IMR-90 (cell line): ENCODE results near the gene FAU. TPM values are rescaled to one million over a fixed set of nuclear protein-coding genes. Genes with fewer than 3 reads are reported as not detected.

Experiments used
- ATAC-seq: fragments of 200-7000 bp; cut with Tn5 transposase; 2 replicates; pipeline ENCODE4 v1.9.1; 2020; ENCODE audit warnings: low read depth, mild to moderate bottlenecking, moderate library complexity
- BruUV-seq: library from RNA; stranded (reverse); fragments of 400-500 nt; replicated peaks from 2 replicates; lab custom pipeline; 2021; lab: Mats Ljungman, UMichigan
- CTCF ChIA-PET: fragments of 300-600 bp; formaldehyde crosslinking; extraction: SDS; loops from one replicate; lab custom pipeline; 2021; ENCODE audit warnings: antibody characterized with exemption; lab: Yijun Ruan, JAX
- POLR2A ChIA-PET: fragments of 300-600 bp; sonication (Branson Sonifier 250); formaldehyde crosslinking; loops from one replicate; lab custom pipeline; 2022; ENCODE audit warnings: antibody characterized with exemption; ENCODE audit not compliant: unreplicated experiment; lab: Charles Lee
- DNase-seq: peaks from one replicate; pipeline ENCODE4 v3.0.0; 2013
- H2AFZ ChIP-seq: replicated peaks from 2 replicates; pipeline ENCODE3; 2013; ENCODE audit warnings: low read length, mild to moderate bottlenecking; ENCODE audit not compliant: poor library complexity
- H2AK5ac ChIP-seq: 2 replicates; pipeline ENCODE4 v1.6.1; 2013; ENCODE audit warnings: low read depth, low read length, inconsistent platforms
- H2AK9ac ChIP-seq: replicated peaks from 2 replicates; pipeline ENCODE3; 2013; ENCODE audit warnings: mild to moderate bottlenecking, low read depth, low read length, moderate library complexity; ENCODE audit not compliant: poor library complexity
- H2BK120ac ChIP-seq: 2 replicates; pipeline ENCODE4 v1.6.1; 2013; ENCODE audit warnings: low read depth, low read length, inconsistent platforms
- H2BK15ac ChIP-seq: 3 replicates; pipeline ENCODE4 v1.6.1; 2013; ENCODE audit warnings: low read depth, low read length, inconsistent platforms
- H2BK20ac ChIP-seq: 2 replicates; pipeline ENCODE4 v1.6.1; 2013; ENCODE audit warnings: low read depth, mild to moderate bottlenecking, inconsistent platforms, low read length, moderate library complexity
- H2BK5ac ChIP-seq: 2 replicates; pipeline ENCODE4 v1.6.1; 2013; ENCODE audit warnings: mild to moderate bottlenecking, low read depth, low read length, inconsistent platforms; ENCODE audit not compliant: poor library complexity, severe bottlenecking
- H3K14ac ChIP-seq: replicated peaks from 2 replicates; pipeline ENCODE4 v1.6.1; 2013; ENCODE audit warnings: low read depth, low read length, inconsistent platforms
- H3K18ac ChIP-seq: 2 replicates; pipeline ENCODE4 v1.6.1; 2013; ENCODE audit warnings: low read depth, low read length, control low read depth
- H3K23ac ChIP-seq: 2 replicates; pipeline ENCODE4 v1.6.1; 2013; ENCODE audit warnings: low read depth, low read length, inconsistent platforms
- H3K27ac ChIP-seq: 2 replicates; pipeline ENCODE4 v1.5.1; 2013; ENCODE audit warnings: mild to moderate bottlenecking, control low read depth, low read length; ENCODE audit not compliant: insufficient read depth
- H3K27me3 ChIP-seq: 2 replicates; pipeline ENCODE4 v1.6.1; 2013; ENCODE audit warnings: low read length; ENCODE audit not compliant: control insufficient read depth, insufficient read depth
- H3K36me3 ChIP-seq: 2 replicates; pipeline ENCODE4 v1.6.1; 2013; ENCODE audit warnings: low read length, mixed read lengths; ENCODE audit not compliant: control insufficient read depth, insufficient read depth
- H3K4ac ChIP-seq: 2 replicates; pipeline ENCODE4 v1.6.1; 2013; ENCODE audit warnings: low read depth, low read length, inconsistent platforms
- H3K4me1 ChIP-seq: 2 replicates; pipeline ENCODE4 v1.6.1; 2013; ENCODE audit warnings: low read length, mixed read lengths; ENCODE audit not compliant: control insufficient read depth, insufficient read depth
- H3K4me2 ChIP-seq: 2 replicates; pipeline ENCODE4 v1.6.1; 2013; ENCODE audit warnings: low read depth, mild to moderate bottlenecking, control low read depth, low read length, moderate library complexity
- H3K4me3 ChIP-seq: 2 replicates; pipeline ENCODE4 v1.5.1; 2013; ENCODE audit warnings: low read depth, mild to moderate bottlenecking, control low read depth, low read length, moderate library complexity; ENCODE audit not compliant: insufficient read depth
- H3K56ac ChIP-seq: 2 replicates; pipeline ENCODE4 v1.6.1; 2013; ENCODE audit warnings: low read length, inconsistent platforms; ENCODE audit not compliant: insufficient read depth; ENCODE audit errors: extremely low read depth
- H3K79me1 ChIP-seq, 2 experiments: 2 replicates each; pipeline ENCODE4 v1.6.1; 2013; ENCODE audit warnings: low read length in 2 of 2, inconsistent platforms in 1 of 2, low read depth in 1 of 2
- H3K9ac ChIP-seq: 2 replicates; pipeline ENCODE4 v1.6.1; 2013; ENCODE audit warnings: low read depth, low read length, control low read depth
- H3K9me1 ChIP-seq: 2 replicates; pipeline ENCODE4 v1.6.1; 2013; ENCODE audit warnings: low read length, inconsistent platforms; ENCODE audit not compliant: insufficient read depth
- H3K9me3 ChIP-seq: 2 replicates; pipeline ENCODE4 v1.6.1; 2013; ENCODE audit warnings: low read length; ENCODE audit not compliant: control insufficient read depth, insufficient read depth
- H4K20me1 ChIP-seq: 2 replicates; pipeline ENCODE4 v1.6.1; 2013; ENCODE audit warnings: low read length, inconsistent platforms; ENCODE audit not compliant: insufficient read depth
- H4K5ac ChIP-seq: 2 replicates; pipeline ENCODE4 v1.6.1; 2013; ENCODE audit warnings: mild to moderate bottlenecking, low read depth, low read length, control low read depth
- H4K8ac ChIP-seq, 2 experiments: 2 replicates each; pipeline ENCODE4 v1.6.1; 2013; ENCODE audit warnings: low read depth in 2 of 2, low read length in 2 of 2, control low read depth in 1 of 2, inconsistent platforms in 1 of 2
- H4K91ac ChIP-seq: 2 replicates; pipeline ENCODE4 v1.6.1; 2013; ENCODE audit warnings: low read depth, low read length, inconsistent platforms; ENCODE audit not compliant: insufficient read depth
- CEBPB ChIP-seq: IDR thresholded peaks from 2 replicates; pipeline ENCODE4 v1.6.1; 2012; ENCODE audit warnings: low read depth, low read length, improper control_type of control experiment
- CHD1 ChIP-seq: IDR thresholded peaks from 2 replicates; pipeline ENCODE4 v1.6.1; 2012; ENCODE audit warnings: low read depth, low read length, improper control_type of control experiment
- ELK1 ChIP-seq: fragments of 150-350 bp; IDR thresholded peaks from 2 replicates; pipeline ENCODE4 v1.6.1; 2016; ENCODE audit warnings: low read depth, mild to moderate bottlenecking, low read length, moderate library complexity, borderline replicate concordance
- FOS ChIP-seq: fragments of 150-350 bp; IDR thresholded peaks from 2 replicates; pipeline ENCODE4 v1.6.1; 2016; ENCODE audit warnings: low read depth, low read length
- RCOR1 ChIP-seq: IDR thresholded peaks from 2 replicates; pipeline ENCODE4 v1.6.1; 2012; ENCODE audit warnings: mild to moderate bottlenecking, low read length, improper control_type of control experiment; ENCODE audit not compliant: insufficient replicate concordance
- RFX5 ChIP-seq: IDR thresholded peaks from 2 replicates; pipeline ENCODE4 v1.8.0; 2012; ENCODE audit warnings: low read depth, mild to moderate bottlenecking, low read length, moderate library complexity
- USF2 ChIP-seq: fragments of 150-350 bp; IDR thresholded peaks from 2 replicates; pipeline ENCODE4 v1.6.1; 2017; ENCODE audit warnings: mild to moderate bottlenecking, antibody characterized with exemption, low read length, low read depth
- WGBS, 2 experiments: methylation state at CpG; one replicate each; pipeline versions ENCODE4 v1.1.5 to v1.1.7; 2013; ENCODE audit warnings: missing lambda C conversion rate in 2 of 2; ENCODE audit not compliant: insufficient read length in 1 of 2; ENCODE audit errors: extremely low coverage in 2 of 2; 5-methylcytosine and 5-hydroxymethylcytosine counted together
- dilution Hi-C: fragments of 300-500 bp; cut with HindIII; formaldehyde crosslinking; loops from one replicate; pipeline ENCODE4 v1.14.3; 2018; ENCODE audit warnings: low sequenced_read_pairs; ENCODE audit not compliant: unreplicated experiment
- in situ Hi-C: fragments of 300-500 bp; cut with MboI; formaldehyde crosslinking; loops from 3 replicates; pipeline ENCODE4 v1.14.3; 2019; ENCODE audit warnings: low sequenced_read_pairs, inconsistent platforms, mixed read lengths
- intact Hi-C: fragments of 100-400 bp; cut with micrococcal nuclease; formaldehyde crosslinking; loops from 2 replicates; pipeline ENCODE4 v1.10.0; 2022
- polyA plus RNA-seq, 3 experiments: library from polyadenylated mRNA; depleted of rRNA; stranded (reverse); fragments of >200 nt; gene quantifications; 2 replicates each; pipeline ENCODE4 v1.2.3, GENCODE V29; 2012; ENCODE audit warnings: low replicate concordance in 1 of 3
- total RNA-seq: library from RNA; depleted of rRNA; stranded (reverse); fragments of >200 nt; gene quantifications from 2 replicates; pipeline ENCODE4 v1.2.3, GENCODE V29; 2012

The FAU gene
- total and polyA plus RNA-seq, 2 of the 4 experiments (the other 2 are of a cell fraction), result 189 to 652 TPM

- H2AK5ac ChIP-seq, result no peak overlapping the region
- no peak overlapping the region for H3K14ac ChIP-seq
- H3K4me1 ChIP-seq, result peaks cover 4% of the 10 kb centered on the region
- CTCF ChIA-PET, result interaction anchor here (3.9 kb wide), 1 partner anchor 11 kb away, joined by 15 read pairs; the partner anchor contains the start of gene TM7SF2
- no peak overlapping the region for H4K5ac ChIP-seq
- POLR2A ChIA-PET, result no interaction called here
- in situ Hi-C loops, result no loop called here
- peaks cover 5% of the 10 kb centered on the region for H3K36me3 ChIP-seq
- H3K56ac ChIP-seq, result no peak overlapping the region
- no peak overlapping the region for H2AFZ ChIP-seq
- no peak overlapping the region for H3K4ac ChIP-seq
- H3K9me3 ChIP-seq, result no peaks in the 10 kb centered on the region
- no peaks in the 10 kb centered on the region for H3K27me3 ChIP-seq
- WGBS, 2 experiments, result no CpG with 5 or more reads among the region's 6 CpGs
- no peak overlapping the region for H3K4me2 ChIP-seq
- H3K9me1 ChIP-seq, result peaks cover 11% of the 10 kb centered on the region
- no peak overlapping the region for H2AK9ac ChIP-seq
- H3K9ac ChIP-seq, result no peak overlapping the region
- TF ChIP-seq CEBPB (no peak), USF2 (no peak), RCOR1 (no peak), ELK1 (no peak), CHD1 (no peak), FOS (no peak), RFX5 (no peak)
- no peak overlapping the region for H3K23ac ChIP-seq
- H3K18ac ChIP-seq, result no peak overlapping the region
- H2BK5ac ChIP-seq, result no peak overlapping the region
- H3K79me1 ChIP-seq, result peaks cover 23 to 56% of the 10 kb centered on the region in 2 experiments
- H3K27ac ChIP-seq, result no peak overlapping the region
- no peak overlapping the region for H4K91ac ChIP-seq
- no peak overlapping the region for H2BK120ac ChIP-seq
- H4K8ac ChIP-seq, result no peak overlapping the region
- DNase-seq (no peak), ATAC-seq (no peak)
- peaks cover 3% of the 10 kb centered on the region; the same call in 1 of the 2 replicates for H4K20me1 ChIP-seq
- H2BK15ac ChIP-seq, result no peak overlapping the region
- dilution Hi-C loops, result no loop called here
- no peak overlapping the region for H2BK20ac ChIP-seq
- BruUV-seq, result no TSS peak
- H3K4me3 ChIP-seq, result no peak overlapping the region
- intact Hi-C loops, result no loop called here
Measured at GRCh38 chr11:65100674-65101350, 21.1 kb downstream of the FAU start.
